GM23248 (cell line): ENCODE data around the gene SV2B. TPM values are rescaled to one million over a fixed set of nuclear protein-coding genes. Genes with fewer than 3 reads are reported as not detected.

ENCODE experiments used
- DNase-seq: peaks from one replicate; pipeline ENCODE4 v3.0.0-alpha.2; 2015
- H2AFZ ChIP-seq: fragments of 200-600 bp; sonication (generic); 2 replicates; pipeline ENCODE4 v1.6.1; 2016; ENCODE audit warnings: antibody characterized with exemption
- H3F3A ChIP-seq: fragments of 200-600 bp; sonication (generic); 2 replicates; pipeline ENCODE4 v1.6.1; 2016; ENCODE audit warnings: mild to moderate bottlenecking, antibody characterized with exemption, mixed run types; ENCODE audit not compliant: insufficient read depth
- H3K27ac ChIP-seq: fragments of 200-600 bp; sonication (generic); 2 replicates; pipeline ENCODE4 v1.5.1; 2016; ENCODE audit warnings: mild to moderate bottlenecking
- H3K27me3 ChIP-seq: fragments of 200-600 bp; sonication (generic); replicated peaks from 2 replicates; pipeline ENCODE4 v1.6.1; 2016; ENCODE audit warnings: mild to moderate bottlenecking; ENCODE audit not compliant: insufficient read depth
- H3K36me3 ChIP-seq: fragments of 200-600 bp; sonication (generic); 2 replicates; pipeline ENCODE4 v1.6.1; 2016; ENCODE audit warnings: low read depth, mild to moderate bottlenecking
- H3K4me1 ChIP-seq: fragments of 200-600 bp; sonication (generic); 2 replicates; pipeline ENCODE4 v1.6.1; 2016; ENCODE audit warnings: mild to moderate bottlenecking; ENCODE audit not compliant: insufficient read depth
- H3K4me2 ChIP-seq: fragments of 200-600 bp; sonication (generic); one replicate; pipeline ENCODE4 v1.6.1; 2016; ENCODE audit warnings: mild to moderate bottlenecking; ENCODE audit not compliant: unreplicated experiment
- H3K4me3 ChIP-seq: fragments of 200-600 bp; sonication (generic); 2 replicates; pipeline ENCODE4 v1.5.1; 2016; ENCODE audit warnings: mild to moderate bottlenecking
- H3K79me2 ChIP-seq: fragments of 200-600 bp; sonication (generic); 2 replicates; pipeline ENCODE4 v1.6.1; 2016; ENCODE audit warnings: mild to moderate bottlenecking; ENCODE audit not compliant: insufficient read depth
- H3K9ac ChIP-seq: fragments of 200-600 bp; sonication (generic); 2 replicates; pipeline ENCODE4 v1.6.1; 2016; ENCODE audit warnings: mild to moderate bottlenecking
- H3K9me2 ChIP-seq: fragments of 200-600 bp; sonication (generic); 2 replicates; pipeline ENCODE4 v1.6.1; 2016; ENCODE audit warnings: mixed run types, mild to moderate bottlenecking, moderate library complexity; ENCODE audit not compliant: insufficient read depth
- H3K9me3 ChIP-seq: fragments of 200-600 bp; sonication (generic); one replicate; pipeline ENCODE4 v1.6.1; 2017; ENCODE audit warnings: low read depth
- H4K20me1 ChIP-seq: fragments of 200-600 bp; sonication (generic); 2 replicates; pipeline ENCODE4 v1.6.0; 2016; ENCODE audit not compliant: insufficient read depth
- EZH2 ChIP-seq: fragments of 200-600 bp; sonication (generic); IDR thresholded peaks from 2 replicates; pipeline ENCODE4 v1.6.1; 2018; ENCODE audit warnings: antibody characterized with exemption, mild to moderate bottlenecking; ENCODE audit not compliant: insufficient read depth, poor library complexity, severe bottlenecking
- EZH2phosphoT487 ChIP-seq: fragments of 200-600 bp; sonication (generic); IDR thresholded peaks from 2 replicates; pipeline ENCODE4 v1.6.1; 2018; ENCODE audit warnings: antibody characterized with exemption, moderate library complexity, mild to moderate bottlenecking, low read depth; ENCODE audit not compliant: insufficient read depth
- WGBS, 2 experiments: methylation state at CpG; one replicate each; pipeline ENCODE4 v1.1.6; 2015 to 2017; ENCODE audit warnings: low lambda C conversion rate in 2 of 2, low coverage in 1 of 2; ENCODE audit errors: missing lambda C conversion rate in 2 of 2; 5-methylcytosine and 5-hydroxymethylcytosine counted together
- in situ Hi-C: fragments of 300-500 bp; cut with MboI; formaldehyde crosslinking; loops from 2 replicates; pipeline ENCODE4 v1.15.0; 2020
- polyA plus RNA-seq: library from polyadenylated mRNA; unstranded; fragments of >200 nt; fragmentation: Nextera tagmentation; extraction: Ambion mirVana; gene quantifications from 2 replicates; pipeline ENCODE4 v1.2.1, GENCODE V29; 2016
- total RNA-seq: library from RNA; depleted of rRNA; stranded (reverse); fragments of >200 nt; shearing (Covaris generic); gene quantifications from 2 replicates; pipeline ENCODE4 v1.2.3, GENCODE V29; 2014

SV2B gene
- total and polyA plus RNA-seq, 2 experiments from 2014 or later, result not detected

- Histone ChIP-seq H3K9ac (no peak overlapping the region), H3K9me2 (no peaks in the 10 kb centered on the region), H4K20me1 (no peaks in the 10 kb centered on the region), H3F3A (no peaks in the 10 kb centered on the region), H3K9me3 (no peaks in the 10 kb centered on the region), H3K79me2 (no peaks in the 10 kb centered on the region), H3K27ac (no peak overlapping the region), H3K4me1 (no peaks in the 10 kb centered on the region), H3K4me3 (no peak overlapping the region), H3K36me3 (no peaks in the 10 kb centered on the region), H3K27me3 (no peaks in the 10 kb centered on the region), H2AFZ (no peak overlapping the region), H3K4me2 (no peak overlapping the region)
- in situ Hi-C loops, result no loop called here
- 57 to 87% methylated on average over 6 to 14 of the region's 15 CpGs for WGBS, 2 experiments
- DNase-seq, result no peak
- TF ChIP-seq EZH2phosphoT487 (no peak), EZH2 (no peak)
These were observed 170.7 kb downstream of the SV2B start for GRCh38 chr15:91270747-91271146.

DNA sequence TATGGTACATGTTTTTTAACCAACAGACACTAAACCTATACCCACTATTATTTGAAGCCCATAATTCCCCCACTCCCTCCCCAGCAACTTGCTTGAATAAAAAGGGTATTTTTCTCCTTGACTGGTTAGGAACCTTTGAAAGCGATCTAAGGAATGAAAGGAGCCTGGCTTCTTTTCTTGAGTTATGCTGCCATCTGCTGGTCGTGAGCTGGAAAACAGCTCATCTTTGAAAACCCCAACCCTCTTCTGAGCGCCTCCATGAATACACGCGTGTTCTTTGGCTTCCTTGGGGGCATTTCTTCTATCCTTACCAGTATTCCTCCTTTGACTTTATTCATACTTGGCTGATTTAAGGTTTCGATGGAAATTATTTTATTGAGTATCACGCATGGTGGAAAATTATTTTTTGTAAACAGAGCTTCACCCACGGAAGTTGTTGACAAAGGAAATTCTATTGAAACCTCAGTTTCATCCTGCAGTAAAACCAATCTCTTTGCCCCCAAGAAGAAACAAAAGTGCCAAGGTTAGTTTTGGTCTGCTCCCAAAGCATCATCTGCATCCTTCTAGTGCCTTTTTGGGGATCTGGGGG lies 171.6 kb downstream of the SV2B start:
- TF ChIP-seq EZH2, result no peak
- no peaks in the 10 kb centered on the region for H3K9me3 ChIP-seq
- no peaks in the 10 kb centered on the region for H3K9me2 ChIP-seq
- no peak overlapping the region for H2AFZ ChIP-seq
- 6 to 8% methylated on average over 8 of the region's 8 CpGs for WGBS, 2 experiments
- H3K36me3 ChIP-seq, result no peaks in the 10 kb centered on the region
- in situ Hi-C loops, result no loop called here
- H3K4me1 ChIP-seq, result no peaks in the 10 kb centered on the region
- H3K9ac ChIP-seq, result no peak overlapping the region
- H4K20me1 ChIP-seq, result no peaks in the 10 kb centered on the region
- H3K4me2 ChIP-seq, result no peak overlapping the region
- H3K79me2 ChIP-seq, result no peaks in the 10 kb centered on the region
- peak; percentile 78 for DNase-seq
- no peak overlapping the region for H3K4me3 ChIP-seq
- H3K27me3 ChIP-seq, result no peaks in the 10 kb centered on the region
- H3K27ac ChIP-seq, result no peak overlapping the region
- H3F3A ChIP-seq, result no peaks in the 10 kb centered on the region

DNA sequence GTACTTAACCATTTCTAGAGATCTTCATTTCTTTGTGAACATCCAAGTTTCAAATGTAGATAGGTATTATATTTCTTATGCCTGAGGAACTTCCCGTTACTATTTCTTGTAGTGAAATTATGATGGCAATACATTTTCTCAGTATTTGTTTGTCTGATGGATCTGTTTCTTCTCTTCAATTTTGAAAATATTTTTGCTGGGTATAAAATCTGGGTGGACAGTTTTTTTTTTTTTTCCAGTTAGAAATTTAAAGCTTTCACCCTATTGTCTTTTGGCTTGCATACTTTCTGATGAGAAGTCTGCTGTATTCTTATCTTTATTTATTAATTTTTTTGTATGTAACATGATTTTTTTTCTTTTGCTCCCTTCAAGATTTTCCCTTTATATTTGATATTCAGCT lies 175.8 kb downstream of the SV2B start:
- H3K27me3 ChIP-seq, result no peaks in the 10 kb centered on the region
- TF ChIP-seq EZH2phosphoT487 (no peak), EZH2 (no peak)
- in situ Hi-C loops, result no loop called here

GRCh38 chr15:91278951-91279350 lies 178.9 kb downstream of the SV2B start:
- Histone ChIP-seq H3K27me3 (no peaks in the 10 kb centered on the region), H3K4me2 (no peak overlapping the region), H2AFZ (no peak overlapping the region), H3K79me2 (no peaks in the 10 kb centered on the region), H3K4me3 (no peak overlapping the region), H3K9me2 (no peaks in the 10 kb centered on the region), H3K9ac (no peak overlapping the region), H3F3A (no peaks in the 10 kb centered on the region), H4K20me1 (no peaks in the 10 kb centered on the region), H3K4me1 (no peaks in the 10 kb centered on the region), H3K36me3 (no peaks in the 10 kb centered on the region), H3K9me3 (no peaks in the 10 kb centered on the region), H3K27ac (no peak overlapping the region)
- in situ Hi-C loops, result no loop called here
- 61 to 76% methylated on average over 2 of the region's 2 CpGs for WGBS, 2 experiments
- DNase-seq, result no peak
- TF ChIP-seq EZH2phosphoT487 (no peak), EZH2 (no peak)

More for the DNA sequence above, 175.8 kb downstream of the SV2B start:
- Histone ChIP-seq H3K27ac (no peak overlapping the region), H3F3A (no peaks in the 10 kb centered on the region), H3K4me2 (no peak overlapping the region), H4K20me1 (no peaks in the 10 kb centered on the region), H3K4me3 (no peak overlapping the region), H3K36me3 (no peaks in the 10 kb centered on the region), H3K4me1 (no peaks in the 10 kb centered on the region), H3K9me3 (no peaks in the 10 kb centered on the region), H2AFZ (no peak overlapping the region), H3K9me2 (no peaks in the 10 kb centered on the region), H3K9ac (no peak overlapping the region), H3K79me2 (no peaks in the 10 kb centered on the region)
- WGBS, 2 experiments, result 71 to 82% methylated on average over 1 of the region's 1 CpG
- no peak for DNase-seq

GRCh38 chr15:91279486-91279885 lies 179.4 kb downstream of the SV2B start:
- TF ChIP-seq EZH2phosphoT487 (no peak), EZH2 (no peak)
- no peak overlapping the region for H3K4me3 ChIP-seq
- in situ Hi-C loops, result no loop called here
- DNase-seq, result no peak
- WGBS, 2 experiments, result 57 to 60% methylated on average over 4 of the region's 4 CpGs
- no peak overlapping the region for H2AFZ ChIP-seq
- no peaks in the 10 kb centered on the region for H4K20me1 ChIP-seq
- H3K9me2 ChIP-seq, result no peaks in the 10 kb centered on the region
- H3K27me3 ChIP-seq, result no peaks in the 10 kb centered on the region
- no peak overlapping the region for H3K27ac ChIP-seq
- H3K4me1 ChIP-seq, result no peaks in the 10 kb centered on the region
- no peaks in the 10 kb centered on the region for H3K79me2 ChIP-seq
- no peaks in the 10 kb centered on the region for H3K36me3 ChIP-seq
- no peaks in the 10 kb centered on the region for H3F3A ChIP-seq
- no peaks in the 10 kb centered on the region for H3K9me3 ChIP-seq
- H3K4me2 ChIP-seq, result no peak overlapping the region
- no peak overlapping the region for H3K9ac ChIP-seq
